ENCODE results near the gene GRIA1.

GRIA1 gene

DNA sequence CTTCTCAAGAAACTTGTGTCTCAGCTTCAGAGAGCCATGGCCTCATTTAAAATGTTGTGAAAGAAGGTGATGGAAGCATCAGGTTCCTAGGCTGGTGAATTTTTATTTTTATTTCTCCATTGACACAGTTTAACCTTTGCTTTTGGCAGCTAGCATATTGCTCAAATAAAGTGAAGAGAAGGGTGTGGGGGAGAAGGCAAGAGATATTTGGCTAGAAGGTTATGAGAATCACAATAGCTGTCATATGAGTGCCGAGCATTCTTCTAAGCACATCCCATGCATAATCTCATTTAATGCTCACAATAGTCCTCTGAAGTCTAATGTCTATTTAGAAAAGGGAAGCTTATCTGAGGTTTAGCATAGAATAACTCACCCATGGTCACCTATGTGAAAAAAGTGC, 43.1 kb downstream of the GRIA1 start:
- TF ChIP-seq, protein P1, sequence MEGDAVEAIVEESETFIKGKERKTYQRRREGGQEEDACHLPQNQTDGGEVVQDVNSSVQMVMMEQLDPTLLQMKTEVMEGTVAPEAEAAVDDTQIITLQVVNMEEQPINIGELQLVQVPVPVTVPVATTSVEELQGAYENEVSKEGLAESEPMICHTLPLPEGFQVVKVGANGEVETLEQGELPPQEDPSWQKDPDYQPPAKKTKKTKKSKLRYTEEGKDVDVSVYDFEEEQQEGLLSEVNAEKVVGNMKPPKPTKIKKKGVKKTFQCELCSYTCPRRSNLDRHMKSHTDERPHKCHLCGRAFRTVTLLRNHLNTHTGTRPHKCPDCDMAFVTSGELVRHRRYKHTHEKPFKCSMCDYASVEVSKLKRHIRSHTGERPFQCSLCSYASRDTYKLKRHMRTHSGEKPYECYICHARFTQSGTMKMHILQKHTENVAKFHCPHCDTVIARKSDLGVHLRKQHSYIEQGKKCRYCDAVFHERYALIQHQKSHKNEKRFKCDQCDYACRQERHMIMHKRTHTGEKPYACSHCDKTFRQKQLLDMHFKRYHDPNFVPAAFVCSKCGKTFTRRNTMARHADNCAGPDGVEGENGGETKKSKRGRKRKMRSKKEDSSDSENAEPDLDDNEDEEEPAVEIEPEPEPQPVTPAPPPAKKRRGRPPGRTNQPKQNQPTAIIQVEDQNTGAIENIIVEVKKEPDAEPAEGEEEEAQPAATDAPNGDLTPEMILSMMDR (IDR thresholded peaks at IDR 0.05; ENCODE audit: low read depth, low read length) = no peak
- in situ Hi-C loops (cut with HindIII; ENCODE audit: low sequenced_read_pairs) = no loop called here
- H3K4me3 ChIP-seq (ENCODE audit: low read depth, low read length) = no peak overlapping the region
- DNase-seq (ENCODE audit: low read depth, low spot score) = no peak

DNA sequence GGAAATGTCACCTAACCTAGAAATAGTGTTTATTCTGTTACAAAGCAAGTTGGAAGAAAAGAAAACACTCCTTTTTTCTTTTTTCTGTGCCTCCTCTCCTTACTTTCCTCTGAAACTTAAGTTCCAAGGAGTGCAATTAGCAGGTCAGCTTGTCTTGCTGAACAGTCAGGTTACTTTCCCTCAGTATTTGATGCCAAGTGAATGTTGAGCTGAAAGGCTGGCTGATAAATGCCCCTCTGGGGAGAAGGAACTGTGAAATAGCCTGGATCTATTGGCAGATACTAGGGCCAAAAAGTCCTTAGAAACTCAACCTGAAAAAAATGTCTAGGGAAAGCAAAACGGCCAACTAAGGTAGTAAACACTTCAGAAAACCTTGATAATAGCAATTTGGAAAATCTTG, 43.6 kb downstream of the GRIA1 start:
- no peak for DNase-seq (ENCODE audit: low read depth, low spot score)
- in situ Hi-C loops (cut with HindIII; ENCODE audit: low sequenced_read_pairs) = no loop called here
- TF ChIP-seq, protein P1 (IDR thresholded peaks at IDR 0.05; ENCODE audit: low read depth, low read length) = no peak
- H3K4me3 ChIP-seq (ENCODE audit: low read depth, low read length) = no peak overlapping the region

DNA sequence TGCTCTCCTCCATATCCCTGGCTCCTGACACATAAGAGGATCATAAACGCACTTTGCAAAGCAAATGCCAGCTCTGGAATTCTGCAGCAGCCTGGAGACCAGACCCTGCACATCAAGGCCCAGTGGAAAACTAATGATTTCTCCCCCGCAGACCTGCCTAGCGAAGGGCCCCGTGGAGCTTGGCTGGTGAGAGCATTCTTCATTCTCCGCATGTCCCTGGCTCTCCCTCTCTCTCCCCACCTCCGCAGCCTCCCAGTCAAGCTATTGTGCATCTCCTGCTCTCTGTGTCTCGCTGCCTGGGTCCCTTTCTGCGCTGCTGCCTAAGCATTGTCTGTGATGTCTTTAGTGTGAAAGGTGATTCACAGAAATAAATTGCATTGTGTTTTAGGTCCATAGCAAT, 46.7 kb downstream of the GRIA1 start:
- in situ Hi-C loops (cut with HindIII; ENCODE audit: low sequenced_read_pairs) = no loop called here
- H3K4me3 ChIP-seq (ENCODE audit: low read depth, low read length) = no peak overlapping the region
- TF ChIP-seq, protein P1 (IDR thresholded peaks at IDR 0.05; ENCODE audit: low read depth, low read length) = no peak
- DNase-seq (ENCODE audit: low read depth, low spot score) = no peak

DNA sequence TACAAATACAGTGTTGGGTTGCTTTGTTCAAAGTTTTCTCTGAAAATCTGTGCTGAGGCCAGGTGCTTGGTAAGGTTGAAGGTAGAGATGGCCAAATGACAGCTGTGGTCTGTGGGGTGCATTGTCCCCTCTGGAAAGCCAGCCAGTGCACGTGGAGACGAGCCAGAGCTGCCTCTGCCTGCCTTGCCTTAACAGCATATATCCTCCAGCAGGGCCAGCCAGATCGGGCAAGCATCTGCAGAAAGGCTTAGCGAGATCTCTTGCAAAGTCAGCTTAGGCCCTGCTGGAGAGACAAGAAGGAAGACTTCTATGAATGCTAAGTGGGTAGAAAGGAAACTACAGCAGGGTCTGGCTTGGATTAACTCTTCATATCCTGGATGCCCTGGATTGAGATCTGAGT, 49.5 kb downstream of the GRIA1 start:
- no peak overlapping the region for H3K4me3 ChIP-seq (ENCODE audit: low read depth, low read length)
- in situ Hi-C loops (cut with HindIII; ENCODE audit: low sequenced_read_pairs) = no loop called here
- TF ChIP-seq, protein P1 (IDR thresholded peaks at IDR 0.05; ENCODE audit: low read depth, low read length) = no peak
- no peak for DNase-seq (ENCODE audit: low read depth, low spot score)

DNA sequence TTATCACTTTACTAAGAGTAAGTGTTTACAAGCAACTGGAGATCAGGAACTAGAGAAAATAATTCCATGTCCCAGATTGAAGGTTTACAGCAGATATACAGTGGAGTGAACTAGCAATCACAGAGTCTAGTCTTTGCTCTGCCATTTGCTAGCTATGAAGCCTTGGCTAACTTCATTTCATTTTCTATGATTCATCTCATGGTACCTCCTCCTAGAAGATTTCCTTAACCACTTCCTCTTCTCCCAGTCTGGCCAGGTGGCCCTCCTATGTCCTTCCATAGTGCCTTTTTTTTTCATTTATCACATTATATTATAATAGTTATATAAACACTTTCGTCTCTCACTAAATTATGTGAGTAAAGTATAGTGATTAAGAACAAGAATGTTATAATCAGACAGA, 52.1 kb downstream of the GRIA1 start:
- no peak overlapping the region for H3K4me3 ChIP-seq (ENCODE audit: low read depth, low read length)
- in situ Hi-C loops (cut with HindIII; ENCODE audit: low sequenced_read_pairs) = no loop called here
- no peak for DNase-seq (ENCODE audit: low read depth, low spot score)
- TF ChIP-seq, protein P1 (IDR thresholded peaks at IDR 0.05; ENCODE audit: low read depth, low read length) = no peak

DNA sequence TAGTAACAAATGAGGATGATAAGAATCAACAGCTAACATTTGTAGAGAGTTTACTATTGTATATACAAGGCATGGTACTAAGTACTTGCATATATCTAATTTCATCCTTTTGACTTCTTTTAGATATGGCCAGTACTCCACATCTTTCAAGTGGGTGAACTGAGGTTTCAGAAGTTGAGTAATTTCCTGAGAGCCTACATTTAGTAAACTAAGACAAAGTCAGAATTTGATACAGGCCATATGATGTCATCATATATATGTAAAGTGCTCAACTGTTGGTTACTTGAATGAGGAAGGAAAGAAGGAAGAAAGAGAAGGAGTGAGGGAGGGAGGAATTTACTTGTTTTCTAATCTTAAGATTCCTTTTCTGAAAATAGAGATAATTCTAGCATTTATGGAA, 52.8 kb downstream of the GRIA1 start:
- no peak for DNase-seq (ENCODE audit: low read depth, low spot score)
- in situ Hi-C loops (cut with HindIII; ENCODE audit: low sequenced_read_pairs) = no loop called here
- TF ChIP-seq, protein P1 (IDR thresholded peaks at IDR 0.05; ENCODE audit: low read depth, low read length) = no peak
- H3K4me3 ChIP-seq (ENCODE audit: low read depth, low read length) = no peak overlapping the region

DNA sequence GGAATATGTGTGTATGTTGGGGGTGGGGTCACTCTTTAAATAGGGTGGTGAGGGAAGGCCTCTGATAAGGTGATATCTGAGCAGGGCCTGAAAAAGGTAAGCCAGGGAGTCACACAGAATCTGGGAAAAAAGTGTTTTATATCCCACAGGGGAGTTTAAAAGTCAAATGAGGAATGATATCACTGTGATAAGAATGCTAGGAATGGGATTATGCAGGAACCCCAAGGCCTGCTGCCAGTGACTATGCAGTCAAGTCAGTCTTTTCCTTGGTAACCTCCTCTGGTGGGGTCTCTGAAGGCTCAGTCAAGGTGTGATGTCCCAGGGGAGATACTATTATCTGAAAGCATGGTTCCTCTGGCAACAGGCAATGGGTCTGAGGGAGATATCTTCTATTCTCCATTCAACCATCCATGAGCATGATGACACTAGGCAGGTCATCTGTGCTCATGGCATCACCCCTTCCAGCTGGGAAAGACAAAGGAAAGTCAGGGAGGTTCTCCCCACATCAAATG, 53.5 kb downstream of the GRIA1 start:
- TF ChIP-seq, protein P1 (IDR thresholded peaks at IDR 0.05; ENCODE audit: low read depth, low read length) = no peak
- no peak for DNase-seq (ENCODE audit: low read depth, low spot score)
- in situ Hi-C loops (cut with HindIII; ENCODE audit: low sequenced_read_pairs) = no loop called here
- no peak overlapping the region for H3K4me3 ChIP-seq (ENCODE audit: low read depth, low read length)

Measured in astrocyte of the spinal cord (primary cell).